Right ventricle myocardium inferior (tissue), 1 donor: Measurements from ENCODE around the gene ZNF239. TPM values are rescaled to one million over a fixed set of nuclear protein-coding genes. Genes with fewer than 3 reads are reported as not detected.
"Not testable (repeated sequence)": the region's sequence is repeated elsewhere in the genome, so short reads cannot be mapped to it uniquely, and the experiment has no call there.

ENCODE experiments used
- ATAC-seq: fragments of 200-7000 bp; cut with Tn5 transposase; one replicate; pipeline ENCODE4 v1.9.1; 2020; ENCODE audit warnings: mild to moderate bottlenecking, moderate library complexity
- DNase-seq: peaks from one replicate; pipeline ENCODE4 v3.0.0; 2021; ENCODE audit errors: missing footprints
- intact Hi-C: fragments of 100-400 bp; cut with DNase I; formaldehyde crosslinking; loops from one replicate; pipeline ENCODE4 v1.11.0; 2022
- total RNA-seq: library from RNA; stranded (reverse); fragmentation: NEBNext Ultra II Directional; extraction: Animal tissue kit (Norgen Biotek cat#: 25700); gene quantifications from one replicate; pipeline ENCODE4 v1.2.1, GENCODE V29; 2021
- donor health status: DM: no; HTN: yes; CAD: no; lungs with severe emphysema.

Gene ZNF239
- total RNA-seq, 1 donor from 2014 or later, result 2.5 TPM

DNA sequence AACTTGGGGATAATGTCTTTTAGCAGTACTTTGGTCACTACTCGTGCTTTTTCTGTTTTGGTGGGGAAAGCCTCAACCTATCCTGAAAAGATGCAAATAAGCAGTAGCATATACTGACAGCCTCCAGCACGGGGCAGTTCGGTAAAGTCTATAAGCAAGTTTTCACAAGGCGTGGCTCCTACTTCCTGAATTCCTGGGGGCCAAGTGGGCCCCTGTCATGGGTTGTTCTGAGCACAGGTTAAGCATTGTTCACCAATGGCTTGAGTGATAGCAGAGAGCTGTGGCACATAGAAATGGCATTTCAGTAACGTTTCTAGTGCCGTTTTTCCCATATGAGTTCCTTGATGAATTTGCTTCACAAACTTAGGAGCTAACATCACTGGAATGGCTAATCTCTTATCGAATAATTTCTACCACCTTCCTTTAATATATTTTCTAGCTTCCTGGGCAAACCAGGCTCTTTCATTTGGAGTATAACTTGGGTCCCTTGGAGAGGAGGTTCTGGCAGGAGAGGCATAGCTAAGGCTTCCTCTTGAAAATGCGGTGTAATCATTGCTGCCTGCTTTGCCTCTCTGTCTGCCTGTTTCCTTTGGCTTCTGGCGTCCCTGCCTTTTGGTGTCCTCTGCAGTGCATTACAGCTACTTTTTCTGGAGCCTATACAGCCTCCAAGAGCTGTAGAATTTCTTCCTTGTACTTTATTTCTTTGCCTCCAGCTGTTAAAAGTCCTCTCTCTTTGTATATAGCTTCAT, 11.7 kb upstream of the ZNF239 start:
- intact Hi-C loops, result no loop called here
- DNase-seq (no peak), ATAC-seq (no peak)

DNA sequence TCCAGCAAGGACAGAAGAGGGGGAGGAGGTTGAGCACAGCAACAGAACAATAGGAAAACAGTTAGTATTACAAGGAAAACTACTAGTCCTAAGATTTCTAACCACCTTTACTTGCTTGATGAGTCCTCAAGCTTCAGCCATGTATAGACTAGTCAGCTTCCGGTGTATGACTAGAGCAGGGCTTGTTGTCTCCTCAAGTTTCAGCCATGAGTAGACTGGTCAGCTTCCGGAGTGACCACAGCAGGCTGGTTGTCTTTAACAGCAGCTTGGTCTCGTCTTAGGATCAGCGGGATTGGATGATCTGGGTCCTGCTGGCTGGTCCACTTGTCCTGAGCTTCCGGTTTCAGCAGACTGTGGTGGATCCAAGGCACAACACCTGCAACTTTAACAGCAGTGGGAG, 10.6 kb upstream of the ZNF239 start:
- intact Hi-C loops, result no loop called here
- ATAC-seq, result no peak
- no peak for DNase-seq

DNA sequence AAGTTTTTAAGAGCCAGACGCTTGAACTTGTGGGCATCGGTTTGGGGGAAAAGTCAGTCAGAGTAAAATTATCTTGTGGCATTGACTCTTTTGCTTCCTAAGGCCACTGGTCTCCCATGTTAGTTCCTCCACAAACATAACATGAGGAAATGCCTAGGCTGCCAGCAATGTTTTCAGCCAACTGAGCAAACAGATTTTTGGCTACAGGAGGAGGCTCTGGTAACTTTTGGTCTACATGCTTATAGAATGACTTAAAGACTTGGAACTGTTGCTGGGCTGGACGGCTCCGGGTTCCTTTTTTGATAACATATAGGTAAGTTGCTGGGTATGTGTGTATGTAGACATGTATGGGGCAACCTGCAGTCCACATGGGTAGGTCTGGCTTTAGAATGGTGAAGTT, 9.6 kb upstream of the ZNF239 start:
- ATAC-seq, result no peak
- intact Hi-C loops, result no loop called here
- DNase-seq, result no peak

DNA sequence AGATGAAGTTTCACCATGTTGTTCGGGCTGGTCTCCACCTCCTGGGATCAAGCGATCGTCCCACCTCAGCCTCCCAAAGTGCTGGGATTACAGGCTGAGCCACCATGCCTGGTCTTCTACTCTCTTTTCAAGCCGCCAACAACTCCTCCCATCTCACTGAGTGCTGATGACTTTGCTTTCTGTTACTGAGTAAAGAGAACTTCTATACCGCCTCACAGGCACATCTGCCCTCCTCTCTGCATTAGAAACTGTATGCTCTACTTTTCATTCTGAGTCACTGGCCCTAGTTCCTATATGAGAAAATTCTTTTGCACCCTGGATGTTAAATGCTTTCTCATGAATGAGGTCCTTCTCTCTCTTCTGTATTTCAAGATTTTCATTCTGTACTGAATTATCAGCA, 2.2 kb upstream of the ZNF239 start:
- DNase-seq (no peak), ATAC-seq (no peak)
- intact Hi-C loops, result no loop called here

DNA sequence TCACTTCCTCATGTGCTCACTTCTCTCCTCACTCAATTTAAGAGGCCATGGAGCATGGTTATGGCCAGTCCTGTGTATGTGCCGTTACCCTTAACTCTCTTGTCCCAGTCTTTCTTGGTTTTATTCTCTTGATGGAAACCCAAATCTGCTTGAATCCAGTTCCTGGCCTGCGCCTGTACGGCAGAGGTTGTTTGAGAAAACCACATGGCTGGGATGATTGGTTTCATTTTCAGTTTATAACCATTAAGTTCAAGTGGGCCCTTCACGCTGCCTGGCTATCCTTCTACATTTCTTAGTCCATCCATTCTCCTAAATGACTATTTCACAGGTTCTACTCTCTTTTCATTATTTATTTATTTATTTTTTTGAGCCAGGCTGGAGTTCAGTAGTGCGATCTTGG, 1.6 kb upstream of the ZNF239 start:
- no peak for ATAC-seq
- DNase-seq, result no peak
- intact Hi-C loops, result no loop called here

DNA sequence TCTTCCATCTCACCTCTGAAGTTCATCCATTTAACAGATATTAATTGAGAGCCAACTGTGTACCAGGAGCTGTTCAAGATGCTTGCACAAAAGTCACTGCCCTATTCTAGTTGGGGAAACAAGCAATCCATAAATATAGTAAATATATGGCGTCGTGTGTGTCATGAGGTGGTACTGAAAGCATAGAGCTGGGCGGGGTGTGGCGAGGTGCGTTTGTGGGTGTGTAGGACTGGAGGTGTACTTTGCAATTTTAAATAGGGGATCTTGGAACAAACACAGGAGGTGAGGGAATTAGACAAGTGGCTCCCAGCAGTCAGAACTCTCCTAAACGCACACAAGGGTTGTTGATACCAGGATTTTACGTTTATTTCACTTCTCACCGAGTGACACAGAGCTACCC, 490 bp upstream of the ZNF239 start:
- intact Hi-C loops, result no loop called here
- no peak for ATAC-seq
- DNase-seq, result no peak

DNA sequence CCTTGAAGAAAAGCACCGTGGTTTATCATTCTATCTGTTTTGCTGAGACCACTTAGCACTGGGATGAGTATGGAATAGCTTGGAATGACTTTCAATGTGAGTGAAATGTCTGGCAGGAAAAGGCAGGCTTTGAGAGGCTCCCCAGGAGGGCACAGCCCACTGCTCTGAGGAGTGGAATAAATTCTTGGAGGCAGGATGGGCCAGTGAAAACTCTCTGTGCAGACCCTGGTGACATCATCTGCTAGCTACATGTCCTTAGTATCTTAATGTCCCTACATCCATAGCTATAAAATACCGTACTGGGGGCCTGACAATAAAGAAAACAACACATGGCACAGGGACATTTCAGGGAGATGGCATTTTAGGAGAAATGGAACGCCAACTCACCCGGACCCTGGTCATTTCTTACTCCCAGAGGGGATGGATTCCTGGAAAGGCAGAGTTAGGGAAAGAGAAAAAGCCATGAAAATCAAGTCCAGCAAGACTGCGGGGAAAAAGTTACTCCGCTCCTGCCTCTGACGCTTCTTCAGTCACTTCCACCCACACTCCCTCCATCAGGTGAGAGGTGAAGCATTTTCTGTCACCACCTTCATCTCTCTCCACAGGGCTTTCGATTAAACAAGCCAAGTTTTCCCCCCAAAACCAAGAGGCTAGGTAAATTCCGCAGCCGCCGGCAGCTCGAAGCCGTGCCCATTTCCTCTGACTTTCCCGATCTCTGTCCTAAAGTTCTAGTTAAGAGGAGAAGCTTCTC, 991 bp downstream of the ZNF239 start:
- ATAC-seq (no peak), DNase-seq (no peak)
- intact Hi-C loops, result no loop called here

DNA sequence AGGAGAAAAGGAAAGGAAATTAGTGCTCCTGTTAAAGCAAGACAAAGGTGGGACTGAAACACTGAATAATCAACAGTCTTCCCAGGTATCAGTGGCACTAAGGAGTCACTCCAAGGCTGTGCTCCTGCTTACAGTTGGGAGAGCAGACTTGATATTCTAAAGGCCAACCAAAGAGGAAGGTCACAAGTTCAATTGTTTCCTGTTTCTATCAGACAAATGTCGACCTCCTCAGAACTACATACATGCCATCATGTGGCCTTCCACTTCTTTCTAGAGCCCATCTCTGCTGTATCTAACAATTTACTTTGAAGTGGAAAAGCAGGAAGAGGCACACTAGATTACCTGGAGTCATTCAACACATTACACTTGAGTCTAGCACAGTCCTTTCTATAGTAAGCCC, 3.4 kb downstream of the ZNF239 start:
- intact Hi-C loops, result no loop called here
- ATAC-seq, result no peak
- DNase-seq, result no peak

DNA sequence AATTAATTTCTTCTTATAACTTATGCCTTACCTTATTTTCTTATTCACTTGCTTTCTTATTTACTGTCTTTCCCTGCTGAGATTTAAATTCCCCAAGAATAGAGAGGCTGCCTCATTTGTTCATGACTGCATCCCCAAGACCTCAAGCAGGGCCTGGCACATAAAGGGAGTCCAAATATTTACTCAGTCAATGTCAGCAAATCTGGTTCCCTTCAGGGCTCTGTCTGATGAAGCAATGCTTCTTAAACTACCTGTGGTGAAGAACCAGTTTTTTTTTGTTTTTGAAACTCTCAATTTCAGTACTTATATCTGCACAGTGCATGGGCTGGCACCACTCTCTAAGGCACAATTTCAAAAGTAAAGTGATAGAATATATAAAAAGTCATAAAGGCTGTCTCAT, 4.7 kb downstream of the ZNF239 start:
- intact Hi-C loops, result no loop called here
- ATAC-seq (no peak), DNase-seq (no peak)

DNA sequence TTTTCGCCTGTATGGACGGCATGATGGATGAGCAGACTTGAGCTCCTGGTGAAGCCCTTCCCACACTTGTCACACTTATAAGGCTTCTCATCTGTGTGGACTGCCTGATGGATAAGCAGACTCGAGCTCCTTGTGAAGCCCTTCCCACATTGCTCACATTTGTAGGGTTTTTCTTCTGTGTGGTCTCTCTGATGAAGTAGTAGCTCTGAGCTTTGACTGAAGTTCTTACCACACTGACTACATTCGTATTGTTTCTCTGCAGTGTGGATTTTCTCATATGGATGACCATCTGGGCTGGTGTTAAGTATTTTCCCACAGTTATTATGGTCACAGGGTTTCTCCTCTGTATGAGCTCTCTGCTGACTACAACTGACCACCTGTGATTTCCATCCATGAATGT, 17.2 kb downstream of the ZNF239 start:
- no peak for ATAC-seq
- intact Hi-C loops, result no loop called here
- no peak for DNase-seq

DNA sequence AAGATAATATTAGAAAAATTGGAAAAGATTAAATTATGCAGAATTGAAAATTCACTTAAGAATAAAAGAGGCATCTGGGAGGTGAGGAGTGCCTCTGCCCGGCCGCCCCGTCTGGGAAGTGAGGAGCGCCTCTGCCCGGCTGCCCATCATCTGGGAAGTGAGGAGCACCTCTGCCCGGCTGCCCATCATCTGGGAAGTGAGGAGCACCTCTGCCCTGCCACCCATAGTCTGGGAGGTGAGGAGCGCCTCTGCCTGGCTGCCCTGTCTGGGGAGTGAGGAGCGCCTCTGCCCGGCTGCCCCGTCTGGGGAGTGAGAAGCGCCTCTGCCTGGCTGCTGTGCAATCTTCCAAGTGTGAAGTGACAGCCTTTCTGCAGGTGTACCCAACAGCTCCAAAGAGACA, 30.7 kb downstream of the ZNF239 start:
- ATAC-seq, intact Hi-C loops, DNase-seq: not testable (repeated sequence)

DNA sequence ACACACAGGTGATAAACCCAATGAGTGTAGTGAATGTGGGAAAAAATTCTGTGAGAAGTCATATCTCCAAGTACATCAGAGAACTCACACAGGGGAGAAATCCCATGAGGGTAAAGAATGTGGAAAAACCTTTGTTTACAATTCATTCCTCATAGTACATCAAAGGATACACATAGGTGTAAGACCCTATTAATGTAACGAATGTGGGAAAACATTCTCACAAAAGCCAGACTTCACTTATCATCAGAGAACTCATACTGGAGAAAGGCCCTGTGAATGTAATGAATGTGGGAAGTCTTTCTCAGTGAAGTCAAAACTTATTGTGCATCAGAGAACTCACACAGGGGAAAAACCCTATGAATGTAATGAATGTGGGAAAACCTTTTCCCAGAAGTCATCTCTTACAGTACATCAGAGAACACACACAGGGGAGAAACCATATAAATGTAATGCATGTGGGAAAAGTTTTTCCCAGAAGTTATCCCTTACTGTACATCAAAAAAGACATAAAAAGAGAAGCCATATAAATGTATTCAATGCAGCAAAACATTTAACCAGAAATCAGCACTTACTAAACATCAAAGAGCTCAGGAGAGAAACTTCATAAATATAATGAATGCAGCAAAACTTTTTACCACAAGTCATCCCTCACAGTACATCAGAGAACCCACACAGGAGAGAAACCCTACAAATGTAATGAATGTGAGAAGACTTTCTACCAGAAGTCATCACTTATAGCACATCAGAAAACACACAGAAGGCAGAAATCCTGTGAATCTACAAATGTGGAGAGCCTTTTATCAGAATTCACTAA, 49.8 kb downstream of the ZNF239 start:
- ATAC-seq (no peak), DNase-seq (no peak)
- intact Hi-C loops, result no loop called here

Other genes starting within 250 kb of the ZNF239 start
- not detected for gene FXYD4, start 203.0 kb downstream of the ZNF239 start, total RNA-seq
- gene HNRNPF, start 165.4 kb downstream of the ZNF239 start, total RNA-seq, result 87.6 TPM
- gene ZNF487, start 137.5 kb downstream of the ZNF239 start, total RNA-seq, result 2.7 TPM
- gene ZNF485, start 31.8 kb upstream of the ZNF239 start, total RNA-seq, result 1.8 TPM
- 52.7 TPM for gene ZNF32, start 74.3 kb upstream of the ZNF239 start, total RNA-seq